AG04450 (cell line): Measurements from ENCODE around the gene PTH1R. TPM values are rescaled to one million over a fixed set of nuclear protein-coding genes. Genes with fewer than 3 reads are reported as not detected.

Source experiments
- CTCF ChIA-PET: fragments of 300-600, 350-600 bp; formaldehyde crosslinking; extraction: SDS; loops from one replicate; lab custom pipeline; 2022; ENCODE audit warnings: antibody characterized with exemption, inconsistent platforms; lab: Charles Lee
- POLR2A ChIA-PET: fragments of 350-600 bp; formaldehyde crosslinking; extraction: SDS; loops from one replicate; lab custom pipeline; 2021; ENCODE audit warnings: antibody characterized with exemption, inconsistent platforms; lab: Yijun Ruan, JAX
- DNase-seq: peaks from one replicate; pipeline ENCODE4 v3.0.0-alpha.2; 2011; ENCODE audit warnings: low read depth, low spot score
- H3K27ac ChIP-seq: one replicate; pipeline ENCODE4 v1.5.1; 2012; ENCODE audit warnings: low read depth, low read length, control low read depth
- H3K27me3 ChIP-seq: one replicate; pipeline ENCODE4 v1.6.0; 2012; ENCODE audit warnings: low read length; ENCODE audit not compliant: control insufficient read depth, insufficient read depth
- H3K4me3 ChIP-seq: 2 replicates; pipeline ENCODE4 v1.5.1; 2011; ENCODE audit warnings: mild to moderate bottlenecking, low read depth, low read length, control low read depth
- H3K9me3 ChIP-seq: 2 replicates; pipeline ENCODE4 v1.5.1; 2012; ENCODE audit warnings: low read length; ENCODE audit not compliant: control insufficient read depth, insufficient read depth
- polyA plus RNA-seq: library from polyadenylated mRNA; depleted of rRNA; stranded (reverse); fragments of >200 nt; gene quantifications from 2 replicates; pipeline ENCODE4 v1.2.3, GENCODE V29; 2011
- TF ChIP-seq, protein P1 (sequence below): IDR thresholded peaks from 2 replicates; pipeline ENCODE4 v1.5.1; 2011; ENCODE audit warnings: low read depth, low read length, control low read depth, inconsistent platforms

PTH1R gene
- polyA plus RNA-seq, 1 experiment: 0.05 TPM

GRCh38 chr3:46856576-46857471, 20.7 kb upstream of the PTH1R start:
- TF ChIP-seq, protein P1, sequence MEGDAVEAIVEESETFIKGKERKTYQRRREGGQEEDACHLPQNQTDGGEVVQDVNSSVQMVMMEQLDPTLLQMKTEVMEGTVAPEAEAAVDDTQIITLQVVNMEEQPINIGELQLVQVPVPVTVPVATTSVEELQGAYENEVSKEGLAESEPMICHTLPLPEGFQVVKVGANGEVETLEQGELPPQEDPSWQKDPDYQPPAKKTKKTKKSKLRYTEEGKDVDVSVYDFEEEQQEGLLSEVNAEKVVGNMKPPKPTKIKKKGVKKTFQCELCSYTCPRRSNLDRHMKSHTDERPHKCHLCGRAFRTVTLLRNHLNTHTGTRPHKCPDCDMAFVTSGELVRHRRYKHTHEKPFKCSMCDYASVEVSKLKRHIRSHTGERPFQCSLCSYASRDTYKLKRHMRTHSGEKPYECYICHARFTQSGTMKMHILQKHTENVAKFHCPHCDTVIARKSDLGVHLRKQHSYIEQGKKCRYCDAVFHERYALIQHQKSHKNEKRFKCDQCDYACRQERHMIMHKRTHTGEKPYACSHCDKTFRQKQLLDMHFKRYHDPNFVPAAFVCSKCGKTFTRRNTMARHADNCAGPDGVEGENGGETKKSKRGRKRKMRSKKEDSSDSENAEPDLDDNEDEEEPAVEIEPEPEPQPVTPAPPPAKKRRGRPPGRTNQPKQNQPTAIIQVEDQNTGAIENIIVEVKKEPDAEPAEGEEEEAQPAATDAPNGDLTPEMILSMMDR: no peak
- Histone ChIP-seq H3K9me3 (no peaks in the 10 kb centered on the region), H3K27me3 (peaks cover 29% of the 10 kb centered on the region), H3K4me3 (no peak overlapping the region), H3K27ac (no peak overlapping the region)
- ChIA-PET CTCF (no interaction called here), POLR2A (no interaction called here)
- no peak for DNase-seq

DNA sequence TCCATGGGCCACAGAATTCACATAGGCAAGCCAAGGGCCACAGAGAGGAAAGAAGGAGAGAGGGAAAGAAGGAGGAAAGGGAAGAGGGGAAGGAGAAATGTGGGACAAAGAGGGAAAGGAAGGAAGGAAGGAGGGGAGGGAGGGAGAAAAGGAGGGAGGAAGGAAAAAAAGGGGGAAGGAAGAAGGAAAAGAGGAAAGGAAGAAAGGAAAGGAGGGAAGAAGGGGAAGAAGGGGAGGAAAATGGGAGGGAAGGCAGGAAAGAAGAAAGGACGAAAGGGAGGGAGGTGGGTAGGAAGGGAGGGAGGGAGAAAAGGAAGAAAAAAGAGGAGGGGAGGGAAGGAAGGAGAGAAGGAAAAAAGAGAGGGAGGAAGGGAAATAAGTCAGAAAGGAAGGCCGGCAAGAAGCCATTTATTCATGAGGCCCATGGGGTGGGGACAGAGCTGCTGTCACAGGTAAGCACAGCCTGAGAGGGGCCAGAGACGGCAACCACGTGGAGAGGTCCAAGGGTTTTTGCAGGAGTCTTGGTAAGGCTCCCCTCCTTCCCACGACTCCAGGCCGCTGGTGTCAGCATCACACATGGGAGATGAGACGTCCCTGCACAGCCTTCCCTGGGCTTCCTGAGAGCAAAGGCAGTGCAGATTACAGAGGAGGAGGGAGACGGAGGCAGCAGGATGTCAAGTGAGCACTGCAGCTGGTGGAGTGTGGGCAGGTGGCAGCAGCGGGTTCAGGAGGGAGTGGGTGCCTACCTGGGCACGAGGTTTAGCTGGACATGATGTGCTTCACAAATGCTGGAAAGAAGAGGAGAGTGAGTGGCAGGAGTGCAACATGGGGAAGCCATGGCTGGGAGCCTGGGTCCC, 19.8 kb upstream of the PTH1R start:
- Histone ChIP-seq H3K4me3 (no peak overlapping the region), H3K9me3 (no peaks in the 10 kb centered on the region), H3K27ac (no peak overlapping the region), H3K27me3 (peaks cover 34% of the 10 kb centered on the region)
- CTCF ChIA-PET: interaction anchor here (0.5 kb wide), 1 partner anchor 12 kb away, joined by 3 read pairs; no protein-coding TSS in a partner anchor
- POLR2A ChIA-PET: no interaction called here
- DNase-seq: no peak
- TF ChIP-seq, protein P1: no peak

DNA sequence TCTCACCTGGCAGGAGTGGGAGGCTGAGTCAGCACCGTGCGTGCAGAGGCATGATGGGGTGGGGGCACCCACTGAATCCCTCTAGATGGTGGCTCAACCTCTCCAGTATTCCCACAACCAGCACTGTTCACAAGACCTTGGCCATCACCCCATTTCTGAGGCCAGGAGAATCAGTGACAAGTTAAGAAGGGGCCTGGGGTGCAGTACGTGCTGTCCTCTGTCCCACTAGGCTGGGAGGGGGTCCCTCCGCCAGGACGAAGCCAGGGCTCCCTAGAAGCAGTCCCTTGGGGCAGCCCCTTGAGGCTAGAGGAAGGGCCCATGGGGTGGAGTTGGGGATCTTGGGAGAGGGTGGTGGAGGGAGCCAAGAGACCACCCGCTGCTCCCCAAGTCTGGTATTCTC, 19.1 kb upstream of the PTH1R start:
- no peak for DNase-seq
- TF ChIP-seq, protein P1: no peak
- Histone ChIP-seq H3K27me3 (peaks cover 37% of the 10 kb centered on the region), H3K9me3 (no peaks in the 10 kb centered on the region), H3K4me3 (no peak overlapping the region), H3K27ac (no peak overlapping the region)
- CTCF ChIA-PET: interaction anchor here (0.5 kb wide), 1 partner anchor 12 kb away, joined by 3 read pairs; no protein-coding TSS in a partner anchor
- POLR2A ChIA-PET: no interaction called here

- ChIA-PET POLR2A (no interaction called here), CTCF (interaction anchor here (0.7 to 1.4 kb wide), 4 partner anchors 9 to 50 kb away, joined by 4 to 10 read pairs (median 6); no protein-coding TSS in a partner anchor)
- TF ChIP-seq, protein P1: no peak
- Histone ChIP-seq H3K27me3 (peaks cover 38% of the 10 kb centered on the region), H3K4me3 (no peak overlapping the region), H3K9me3 (no peaks in the 10 kb centered on the region), H3K27ac (no peak overlapping the region)
- DNase-seq: no peak
Measured at GRCh38 chr3:46859001-46859710, 18.4 kb upstream of the PTH1R start.
